RPMI7951 (cell line): ENCODE data around the gene SPPL2C. TPM values are rescaled to one million over a fixed set of nuclear protein-coding genes. Genes with fewer than 3 reads are reported as not detected.

ENCODE experiments used
- DNase-seq: peaks from one replicate; pipeline ENCODE4 v3.0.0-alpha.2; 2012; ENCODE audit warnings: low read depth
- total RNA-seq: library from RNA; depleted of rRNA; stranded (reverse); fragments of >200 nt; shearing (Covaris generic); gene quantifications from 2 replicates; pipeline ENCODE4 v1.2.3, GENCODE V29; 2014; rRNA removed

Gene SPPL2C
- total RNA-seq, 1 experiment from 2014 or later: not detected

GRCh38 chr17:45876539-45876938 is 31.9 kb downstream of the SPPL2C start:
- no peak for DNase-seq

DNA sequence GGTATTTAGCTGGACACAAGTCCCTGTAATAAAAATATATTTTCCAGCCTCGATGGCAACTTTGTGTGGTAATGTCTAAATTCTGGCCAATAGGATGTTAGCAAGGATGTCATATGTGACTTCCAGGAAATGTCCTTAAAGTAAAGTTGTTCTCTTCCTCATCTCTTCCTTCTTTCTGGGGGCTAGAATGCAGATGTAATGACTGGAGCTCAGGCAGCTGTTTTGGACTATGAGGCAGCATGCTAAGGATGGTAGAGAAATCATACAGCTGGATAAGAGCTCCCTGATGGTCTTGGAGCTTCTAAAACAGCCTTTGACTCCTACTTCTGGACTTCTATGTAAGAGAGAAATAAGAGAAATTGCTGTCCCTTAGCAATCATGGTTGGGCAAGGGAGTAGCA is 32.8 kb downstream of the SPPL2C start:
- no peak for DNase-seq

- no peak for DNase-seq
Observed at GRCh38 chr17:45883063-45883462, 38.4 kb downstream of the SPPL2C start.

GRCh38 chr17:45886852-45887251 is 42.2 kb downstream of the SPPL2C start:
- no peak for DNase-seq

GRCh38 chr17:45888392-45888791 is 43.7 kb downstream of the SPPL2C start:
- no peak for DNase-seq

- DNase-seq: no peak
Observed at GRCh38 chr17:45889579-45889978, 44.9 kb downstream of the SPPL2C start.

DNA sequence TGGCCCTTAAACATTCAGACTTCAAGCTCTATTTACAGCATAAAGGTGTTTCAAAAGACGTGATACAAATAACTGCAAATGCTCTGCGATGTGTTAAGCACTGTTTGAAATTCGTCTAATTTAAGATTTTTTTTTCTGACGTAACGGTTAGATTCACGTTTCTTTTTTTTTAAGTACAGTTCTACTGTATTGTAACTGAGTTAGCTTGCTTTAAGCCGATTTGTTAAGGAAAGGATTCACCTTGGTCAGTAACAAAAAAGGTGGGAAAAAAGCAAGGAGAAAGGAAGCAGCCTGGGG is 49.0 kb downstream of the SPPL2C start:
- no peak for DNase-seq

DNA sequence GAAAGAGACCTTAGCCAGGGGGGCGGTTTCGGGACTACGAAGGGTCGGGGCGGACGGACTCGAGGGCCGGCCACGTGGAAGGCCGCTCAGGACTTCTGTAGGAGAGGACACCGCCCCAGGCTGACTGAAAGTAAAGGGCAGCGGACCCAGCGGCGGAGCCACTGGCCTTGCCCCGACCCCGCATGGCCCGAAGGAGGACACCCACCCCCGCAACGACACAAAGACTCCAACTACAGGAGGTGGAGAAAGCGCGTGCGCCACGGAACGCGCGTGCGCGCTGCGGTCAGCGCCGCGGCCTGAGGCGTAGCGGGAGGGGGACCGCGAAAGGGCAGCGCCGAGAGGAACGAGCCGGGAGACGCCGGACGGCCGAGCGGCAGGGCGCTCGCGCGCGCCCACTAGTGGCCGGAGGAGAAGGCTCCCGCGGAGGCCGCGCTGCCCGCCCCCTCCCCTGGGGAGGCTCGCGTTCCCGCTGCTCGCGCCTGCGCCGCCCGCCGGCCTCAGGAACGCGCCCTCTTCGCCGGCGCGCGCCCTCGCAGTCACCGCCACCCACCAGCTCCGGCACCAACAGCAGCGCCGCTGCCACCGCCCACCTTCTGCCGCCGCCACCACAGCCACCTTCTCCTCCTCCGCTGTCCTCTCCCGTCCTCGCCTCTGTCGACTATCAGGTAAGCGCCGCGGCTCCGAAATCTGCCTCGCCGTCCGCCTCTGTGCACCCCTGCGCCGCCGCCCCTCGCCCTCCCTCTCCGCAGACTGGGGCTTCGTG is 49.5 kb downstream of the SPPL2C start, which contains the start of gene MAPT:
Gene MAPT (plus strand): TSS at position 533 of the 763 bp plus-strand sequence. CDS start 67,784 bp downstream, outside the sequence.
- peak; percentile 76 for DNase-seq

DNA sequence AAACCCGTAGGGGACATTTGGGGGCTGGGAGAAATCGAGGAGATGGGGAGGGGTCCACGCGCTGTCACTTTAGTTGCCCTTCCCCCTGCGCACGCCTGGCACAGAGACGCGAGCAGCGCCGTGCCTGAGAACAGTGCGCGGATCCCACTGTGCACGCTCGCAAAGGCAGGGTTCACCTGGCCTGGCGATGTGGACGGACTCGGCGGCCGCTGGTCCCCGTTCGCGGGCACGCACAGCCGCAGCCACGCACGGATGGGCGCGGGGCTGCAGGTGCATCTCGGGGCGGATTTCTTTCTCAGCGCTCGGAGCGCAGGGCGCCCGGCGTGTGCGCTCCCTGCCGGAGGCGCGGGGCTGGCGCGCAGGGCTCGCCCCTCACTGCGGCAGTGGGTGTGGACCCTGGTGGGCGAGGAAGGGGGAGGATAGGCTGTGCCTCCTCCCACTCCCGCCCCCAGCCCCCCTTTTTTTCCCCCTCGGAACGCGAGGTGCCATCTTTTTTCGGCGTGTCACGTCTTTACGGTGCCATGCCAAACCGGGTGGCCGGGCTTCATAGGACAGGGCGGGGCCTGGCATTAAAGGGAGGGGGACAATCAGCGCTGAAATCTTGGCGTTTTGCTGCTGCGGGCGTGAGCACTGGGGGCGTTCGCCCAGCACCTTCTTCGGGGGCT is 50.8 kb downstream of the SPPL2C start:
- DNase-seq: no peak

- DNase-seq: no peak
Observed at GRCh38 chr17:45895969-45896785, 51.5 kb downstream of the SPPL2C start.

Other genes with a start within 250 kb of the SPPL2C start
- gene CRHR1, start 60.6 kb upstream of the SPPL2C start, total RNA-seq: not detected in 2 replicates
- gene MAPT, start 49.7 kb downstream of the SPPL2C start, total RNA-seq: 0.10 and 0.12 TPM in 2 replicates
- not detected in 2 replicates for gene STH, start 154.4 kb downstream of the SPPL2C start, total RNA-seq